ENCODE results near the gene AMOTL1. TPM values are rescaled to one million over a fixed set of nuclear protein-coding genes. Genes with fewer than 3 reads are reported as not detected.
A peak's percentile ranks its signal among the peaks of the same experiment; 100 is the strongest.

Gene AMOTL1
- 37.8 TPM for polyA plus RNA-seq (2013, experiment 1 of 2)
- polyA plus RNA-seq (2013, experiment 2 of 2): 36.9 TPM

GRCh38 chr11:94767701-94768601 lies at the start of gene AMOTL1:
Gene AMOTL1, plus strand, starts transcription at chr11:94768356. Its CDS starts 156 bp downstream, at chr11:94768512.
- peak within 1 kb of the TSS; percentile 97 for H2BK120ac ChIP-seq (ENCODE audit: low read depth, low read length)
- no peaks in the 10 kb centered on the region for H3K36me3 ChIP-seq (ENCODE audit: control insufficient read depth, insufficient read depth, low read length)
- H3K4me2 ChIP-seq (ENCODE audit: low read length): peak within 1 kb of the TSS; percentile 72
- WGBS (ENCODE audit: extremely low coverage, insufficient coverage, low lambda C conversion rate): no CpG with 5 or more reads among the region's 57 CpGs
- peak within 1 kb of the TSS; percentile 26 for H3K23ac ChIP-seq (ENCODE audit: low read length)
- H2AK5ac ChIP-seq (ENCODE audit: low read length): no peak within 1 kb of the TSS
- peak within 1 kb of the TSS; percentile 80 for H2BK15ac ChIP-seq (replicated peaks; ENCODE audit: low read depth)
- H4K5ac ChIP-seq (ENCODE audit: low read length): no peak within 1 kb of the TSS
- H3K18ac ChIP-seq (ENCODE audit: low read length): peak within 1 kb of the TSS; percentile 99
- peak within 1 kb of the TSS; percentile 70 for H2BK5ac ChIP-seq (ENCODE audit: low read length)
- H3K27me3 ChIP-seq (ENCODE audit: insufficient read depth, low read length, poor library complexity): peaks cover 2% of the 10 kb centered on the region
- H3K27ac ChIP-seq (ENCODE audit: low read depth, low read length): peak within 1 kb of the TSS; percentile 93
- H3K56ac ChIP-seq (ENCODE audit: low read length): peak within 1 kb of the TSS; percentile 99
- peak within 1 kb of the TSS; percentile 96 for H3K9ac ChIP-seq (ENCODE audit: low read length)
- H3K4me1 ChIP-seq (ENCODE audit: control insufficient read depth, low read depth, low read length): peaks cover 21% of the 10 kb centered on the region
- H3K4ac ChIP-seq (ENCODE audit: low read depth, low read length): peak within 1 kb of the TSS; percentile 95
- H3K4me3 ChIP-seq (ENCODE audit: low read length): peak within 1 kb of the TSS; percentile 91
- H3K79me1 ChIP-seq (ENCODE audit: low read length): no peaks in the 10 kb centered on the region
- H4K8ac ChIP-seq (ENCODE audit: low read depth, low read length): peak within 1 kb of the TSS; percentile 30
- peaks cover 45% of the 10 kb centered on the region for H3K79me2 ChIP-seq (ENCODE audit: control insufficient read depth, insufficient read depth, low read length)
- DNase-seq: peak; percentile 99

- no CpG with 5 or more reads among the region's 3 CpGs for WGBS (ENCODE audit: extremely low coverage, insufficient coverage, low lambda C conversion rate)
- H3K79me2 ChIP-seq (ENCODE audit: control insufficient read depth, insufficient read depth, low read length): no peaks in the 10 kb centered on the region
- no peaks in the 10 kb centered on the region for H3K27me3 ChIP-seq (ENCODE audit: insufficient read depth, low read length, poor library complexity)
- H3K79me1 ChIP-seq (ENCODE audit: low read length): no peaks in the 10 kb centered on the region
- no peak overlapping the region for H3K4ac ChIP-seq (ENCODE audit: low read depth, low read length)
- H3K23ac ChIP-seq (ENCODE audit: low read length): no peak overlapping the region
- H3K27ac ChIP-seq (ENCODE audit: low read depth, low read length): no peak overlapping the region
- no peaks in the 10 kb centered on the region for H3K36me3 ChIP-seq (ENCODE audit: control insufficient read depth, insufficient read depth, low read length)
- H3K4me1 ChIP-seq (ENCODE audit: control insufficient read depth, low read depth, low read length): no peaks in the 10 kb centered on the region
- no peak overlapping the region for H2BK5ac ChIP-seq (ENCODE audit: low read length)
- H3K4me3 ChIP-seq (ENCODE audit: low read length): no peak overlapping the region
- H2BK15ac ChIP-seq (replicated peaks; ENCODE audit: low read depth): no peak overlapping the region
- H2BK120ac ChIP-seq (ENCODE audit: low read depth, low read length): no peak overlapping the region
- peak overlapping the region; percentile 68 for H3K18ac ChIP-seq (ENCODE audit: low read length)
- H4K5ac ChIP-seq (ENCODE audit: low read length): no peak overlapping the region
- DNase-seq: no peak
- H3K4me2 ChIP-seq (ENCODE audit: low read length): no peak overlapping the region
- no peak overlapping the region for H2AK5ac ChIP-seq (ENCODE audit: low read length)
- no peak overlapping the region for H3K56ac ChIP-seq (ENCODE audit: low read length)
- H4K8ac ChIP-seq (ENCODE audit: low read depth, low read length): no peak overlapping the region
- no peak overlapping the region for H3K9ac ChIP-seq (ENCODE audit: low read length)
Observed at GRCh38 chr11:94719876-94720275, 48.3 kb upstream of the AMOTL1 start.

- H3K4me1 ChIP-seq (ENCODE audit: control insufficient read depth, low read depth, low read length): no peaks in the 10 kb centered on the region
- no peak overlapping the region for H3K9ac ChIP-seq (ENCODE audit: low read length)
- no peak overlapping the region for H3K4me2 ChIP-seq (ENCODE audit: low read length)
- H3K79me1 ChIP-seq (ENCODE audit: low read length): no peaks in the 10 kb centered on the region
- no peak overlapping the region for H3K4me3 ChIP-seq (ENCODE audit: low read length)
- WGBS (ENCODE audit: extremely low coverage, insufficient coverage, low lambda C conversion rate): no CpG with 5 or more reads among the region's 2 CpGs
- no peak overlapping the region for H3K4ac ChIP-seq (ENCODE audit: low read depth, low read length)
- H3K18ac ChIP-seq (ENCODE audit: low read length): no peak overlapping the region
- H3K23ac ChIP-seq (ENCODE audit: low read length): no peak overlapping the region
- H4K5ac ChIP-seq (ENCODE audit: low read length): no peak overlapping the region
- DNase-seq: peak; percentile 69
- H2BK15ac ChIP-seq (replicated peaks; ENCODE audit: low read depth): no peak overlapping the region
- H2AK5ac ChIP-seq (ENCODE audit: low read length): no peak overlapping the region
- H3K27me3 ChIP-seq (ENCODE audit: insufficient read depth, low read length, poor library complexity): no peaks in the 10 kb centered on the region
- H2BK5ac ChIP-seq (ENCODE audit: low read length): no peak overlapping the region
- peak overlapping the region; percentile 96 for H2BK120ac ChIP-seq (ENCODE audit: low read depth, low read length)
- no peak overlapping the region for H3K56ac ChIP-seq (ENCODE audit: low read length)
- no peaks in the 10 kb centered on the region for H3K79me2 ChIP-seq (ENCODE audit: control insufficient read depth, insufficient read depth, low read length)
- H4K8ac ChIP-seq (ENCODE audit: low read depth, low read length): no peak overlapping the region
- no peak overlapping the region for H3K27ac ChIP-seq (ENCODE audit: low read depth, low read length)
- no peaks in the 10 kb centered on the region for H3K36me3 ChIP-seq (ENCODE audit: control insufficient read depth, insufficient read depth, low read length)
Observed at GRCh38 chr11:94721565-94722292, 46.4 kb upstream of the AMOTL1 start.

- no peak overlapping the region for H4K5ac ChIP-seq (ENCODE audit: low read length)
- no peaks in the 10 kb centered on the region for H3K79me2 ChIP-seq (ENCODE audit: control insufficient read depth, insufficient read depth, low read length)
- no peak for DNase-seq
- H3K36me3 ChIP-seq (ENCODE audit: control insufficient read depth, insufficient read depth, low read length): no peaks in the 10 kb centered on the region
- H2BK120ac ChIP-seq (ENCODE audit: low read depth, low read length): no peak overlapping the region
- H3K79me1 ChIP-seq (ENCODE audit: low read length): no peaks in the 10 kb centered on the region
- H3K27me3 ChIP-seq (ENCODE audit: insufficient read depth, low read length, poor library complexity): no peaks in the 10 kb centered on the region
- no CpG with 5 or more reads among the region's 1 CpG for WGBS (ENCODE audit: extremely low coverage, insufficient coverage, low lambda C conversion rate)
- H2BK5ac ChIP-seq (ENCODE audit: low read length): no peak overlapping the region
- H3K23ac ChIP-seq (ENCODE audit: low read length): no peak overlapping the region
- H2AK5ac ChIP-seq (ENCODE audit: low read length): no peak overlapping the region
- H2BK15ac ChIP-seq (replicated peaks; ENCODE audit: low read depth): peak overlapping the region; percentile 38
- H3K18ac ChIP-seq (ENCODE audit: low read length): no peak overlapping the region
- H3K4ac ChIP-seq (ENCODE audit: low read depth, low read length): no peak overlapping the region
- H3K56ac ChIP-seq (ENCODE audit: low read length): no peak overlapping the region
- H4K8ac ChIP-seq (ENCODE audit: low read depth, low read length): no peak overlapping the region
- H3K27ac ChIP-seq (ENCODE audit: low read depth, low read length): no peak overlapping the region
- no peak overlapping the region for H3K9ac ChIP-seq (ENCODE audit: low read length)
- no peak overlapping the region for H3K4me3 ChIP-seq (ENCODE audit: low read length)
- no peaks in the 10 kb centered on the region for H3K4me1 ChIP-seq (ENCODE audit: control insufficient read depth, low read depth, low read length)
- no peak overlapping the region for H3K4me2 ChIP-seq (ENCODE audit: low read length)
Observed at GRCh38 chr11:94722735-94723134, 45.4 kb upstream of the AMOTL1 start.

GRCh38 chr11:94725097-94725496 lies 43.1 kb upstream of the AMOTL1 start:
- Histone ChIP-seq H2BK5ac (ENCODE audit: low read length) (no peak overlapping the region), H3K36me3 (ENCODE audit: control insufficient read depth, insufficient read depth, low read length) (no peaks in the 10 kb centered on the region), H3K79me2 (ENCODE audit: control insufficient read depth, insufficient read depth, low read length) (no peaks in the 10 kb centered on the region), H3K4me1 (ENCODE audit: control insufficient read depth, low read depth, low read length) (peaks cover 3% of the 10 kb centered on the region), H3K27ac (ENCODE audit: low read depth, low read length) (no peak overlapping the region), H4K5ac (ENCODE audit: low read length) (no peak overlapping the region), H3K56ac (ENCODE audit: low read length) (peak overlapping the region; percentile 30), H2AK5ac (ENCODE audit: low read length) (peak overlapping the region; percentile 61), H3K18ac (ENCODE audit: low read length) (no peak overlapping the region), H4K8ac (ENCODE audit: low read depth, low read length) (no peak overlapping the region), H3K4me3 (ENCODE audit: low read length) (no peak overlapping the region), H3K79me1 (ENCODE audit: low read length) (no peaks in the 10 kb centered on the region), H3K9ac (ENCODE audit: low read length) (no peak overlapping the region), H3K4ac (ENCODE audit: low read depth, low read length) (no peak overlapping the region), H3K27me3 (ENCODE audit: insufficient read depth, low read length, poor library complexity) (no peaks in the 10 kb centered on the region), H3K4me2 (ENCODE audit: low read length) (no peak overlapping the region), H2BK120ac (ENCODE audit: low read depth, low read length) (no peak overlapping the region), H3K23ac (ENCODE audit: low read length) (no peak overlapping the region), H2BK15ac (replicated peaks; ENCODE audit: low read depth) (peak overlapping the region; percentile 76)
- WGBS (ENCODE audit: extremely low coverage, insufficient coverage, low lambda C conversion rate): no CpG with 5 or more reads among the region's 2 CpGs
- DNase-seq: no peak

Data from mesendoderm (in vitro differentiated cells).